Endothelial cell (in vitro differentiated cells): ENCODE results near the gene SENP6. TPM values are rescaled to one million over a fixed set of nuclear protein-coding genes. Genes with fewer than 3 reads are reported as not detected.

Source experiments
- DNase-seq: peaks from one replicate; pipeline ENCODE4 v3.0.0; 2021; ENCODE audit warnings: low spot score
- H3K27ac Mint-ChIP-seq: one replicate; pipeline ENCODE4 v1.8.0; 2021; ENCODE audit warnings: mixed read lengths, inconsistent platforms; ENCODE audit not compliant: unreplicated experiment
- H3K27me3 Mint-ChIP-seq: one replicate; pipeline ENCODE4 v1.8.0; 2021; ENCODE audit warnings: mild to moderate bottlenecking, moderate library complexity, mixed read lengths, inconsistent platforms; ENCODE audit not compliant: unreplicated experiment
- H3K36me3 Mint-ChIP-seq: one replicate; pipeline ENCODE4 v1.8.0; 2021; ENCODE audit warnings: mild to moderate bottlenecking, low read depth, mixed read lengths, inconsistent platforms; ENCODE audit not compliant: unreplicated experiment
- H3K4me1 Mint-ChIP-seq: one replicate; pipeline ENCODE4 v1.8.0; 2021; ENCODE audit warnings: mild to moderate bottlenecking, mixed read lengths, inconsistent platforms; ENCODE audit not compliant: unreplicated experiment
- H3K4me3 Mint-ChIP-seq: one replicate; pipeline ENCODE4 v1.8.0; 2021; ENCODE audit warnings: mild to moderate bottlenecking, mixed read lengths, inconsistent platforms; ENCODE audit not compliant: unreplicated experiment
- H3K9me3 Mint-ChIP-seq: one replicate; pipeline ENCODE4 v1.8.0; 2021; ENCODE audit warnings: mixed read lengths, inconsistent platforms; ENCODE audit not compliant: unreplicated experiment
- CTCF ChIP-seq: fragments of 200-600 bp; sonication (generic); IDR thresholded peaks from one replicate; pipeline ENCODE4 v1.5.0; 2021; ENCODE audit warnings: antibody characterized with exemption; ENCODE audit not compliant: unreplicated experiment
- total RNA-seq: library from RNA; stranded (reverse); fragmentation: NEBNext Ultra II Directional; extraction: Animal tissue kit (Norgen Biotek cat#: 25700); gene quantifications from one replicate; pipeline ENCODE4 v1.2.1, GENCODE V29; 2021; ENCODE audit not compliant: unreplicated experiment

Gene SENP6
- total RNA-seq, 1 donor from 2014 or later: 135 TPM

GRCh38 chr6:75620381-75621304, 19.0 kb downstream of the SENP6 start:
- no peak overlapping the region for H3K4me3 Mint-ChIP-seq
- TF ChIP-seq CTCF: no peak
- H3K9me3 Mint-ChIP-seq: no peaks in the 10 kb centered on the region
- no peaks in the 10 kb centered on the region for H3K27me3 Mint-ChIP-seq
- peaks cover 8% of the 10 kb centered on the region for H3K36me3 Mint-ChIP-seq
- H3K27ac Mint-ChIP-seq: peak overlapping the region; percentile 18
- no peak for DNase-seq
- H3K4me1 Mint-ChIP-seq: peaks cover 9% of the 10 kb centered on the region

GRCh38 chr6:75621846-75622245, 20.2 kb downstream of the SENP6 start:
- Mint-ChIP-seq H3K4me3 (no peak overlapping the region), H3K27ac (no peak overlapping the region), H3K9me3 (no peaks in the 10 kb centered on the region), H3K27me3 (peaks cover 2% of the 10 kb centered on the region), H3K36me3 (peaks cover 8% of the 10 kb centered on the region), H3K4me1 (peaks cover 5% of the 10 kb centered on the region)
- TF ChIP-seq CTCF: no peak
- DNase-seq: no peak

GRCh38 chr6:75623491-75623890, 21.8 kb downstream of the SENP6 start:
- peaks cover 2% of the 10 kb centered on the region for H3K27me3 Mint-ChIP-seq
- no peak for TF ChIP-seq CTCF
- H3K36me3 Mint-ChIP-seq: peaks cover 12% of the 10 kb centered on the region
- H3K9me3 Mint-ChIP-seq: no peaks in the 10 kb centered on the region
- H3K4me1 Mint-ChIP-seq: peaks cover 5% of the 10 kb centered on the region
- no peak overlapping the region for H3K4me3 Mint-ChIP-seq
- DNase-seq: no peak
- H3K27ac Mint-ChIP-seq: no peak overlapping the region

- Mint-ChIP-seq H3K27ac (no peak overlapping the region), H3K9me3 (no peaks in the 10 kb centered on the region), H3K4me3 (no peak overlapping the region), H3K36me3 (peaks cover 12% of the 10 kb centered on the region), H3K27me3 (peaks cover 2% of the 10 kb centered on the region), H3K4me1 (peaks cover 5% of the 10 kb centered on the region)
- no peak for DNase-seq
- TF ChIP-seq CTCF: no peak
Measured at GRCh38 chr6:75624335-75624734, 22.7 kb downstream of the SENP6 start.

- no peak for TF ChIP-seq CTCF
- Mint-ChIP-seq H3K27ac (no peak overlapping the region), H3K36me3 (peaks cover 12% of the 10 kb centered on the region), H3K4me3 (no peak overlapping the region), H3K4me1 (peaks cover 5% of the 10 kb centered on the region), H3K9me3 (no peaks in the 10 kb centered on the region), H3K27me3 (peaks cover 2% of the 10 kb centered on the region)
- DNase-seq: no peak
Measured at GRCh38 chr6:75624988-75625387, 23.3 kb downstream of the SENP6 start.
